Endothelial cell of umbilical vein (primary cell): ENCODE data around the gene A1BG. TPM values are rescaled to one million over a fixed set of nuclear protein-coding genes. Genes with fewer than 3 reads are reported as not detected.

Source experiments
- BruUV-seq: library from RNA; stranded (reverse); fragments of 400-500 nt; replicated peaks from 2 replicates; lab custom pipeline; 2021; lab: Mats Ljungman, UMichigan
- CTCF ChIA-PET: fragments of 300-600, 350-600 bp; sonication (Branson Sonifier 250); formaldehyde crosslinking; loops from one replicate; lab custom pipeline; 2021; ENCODE audit warnings: antibody characterized with exemption, inconsistent platforms; lab: Charles Lee
- POLR2A ChIA-PET: fragments of 300-600, 350-600 bp; sonication (Branson Sonifier 250); formaldehyde crosslinking; loops from one replicate; lab custom pipeline; 2021; ENCODE audit warnings: antibody characterized with exemption, inconsistent platforms; lab: Charles Lee
- DNase-seq: peaks from one replicate; pipeline ENCODE4 v3.0.0-alpha.2; 2011; ENCODE audit warnings: low read depth, low spot score
- FAIRE-seq: peaks from 2 replicates; lab custom pipeline; 2011; peaks lifted over from hg19 to GRCh38; lab: Jason Lieb, UNC
- H2AFZ ChIP-seq: 2 replicates; pipeline ENCODE4 v1.6.0; 2012; ENCODE audit warnings: low read depth, low read length, control low read depth, inconsistent platforms
- H3K27ac ChIP-seq: 2 replicates; pipeline ENCODE4 v1.5.1; 2011; ENCODE audit warnings: low read depth, mild to moderate bottlenecking, control low read depth, low read length, moderate library complexity; ENCODE audit not compliant: insufficient read depth
- H3K27me3 ChIP-seq, 2 experiments: 2 replicates each; pipeline versions ENCODE4 v1.6.0 to v1.6.1; 2011; ENCODE audit warnings: low read length in 2 of 2, mixed read lengths in 1 of 2; ENCODE audit not compliant: control insufficient read depth in 2 of 2, insufficient read depth in 2 of 2
- H3K36me3 ChIP-seq, 2 experiments: 2 replicates in 1 of 2; 3 replicates in 1 of 2; pipeline ENCODE4 v1.5.1; 2011; ENCODE audit warnings: low read length in 2 of 2, mild to moderate bottlenecking in 1 of 2, moderate library complexity in 1 of 2; ENCODE audit not compliant: control insufficient read depth in 2 of 2, insufficient read depth in 2 of 2; ENCODE audit errors: extremely low read depth in 1 of 2
- H3K4me1 ChIP-seq: 3 replicates; pipeline ENCODE4 v1.5.1; 2011; ENCODE audit warnings: mild to moderate bottlenecking, low read length; ENCODE audit not compliant: control insufficient read depth, insufficient read depth; ENCODE audit errors: extremely low read depth
- H3K4me2 ChIP-seq: 2 replicates; pipeline ENCODE4 v1.6.1; 2011; ENCODE audit warnings: low read length, control low read depth, mixed read lengths; ENCODE audit not compliant: insufficient read depth
- H3K4me3 ChIP-seq, 3 experiments: fragments of 200-600 bp in 1 of 3; sonication (generic), shearing (Covaris generic) in 1 of 3; replicated peaks in 1 of 3; 2 replicates each; pipeline ENCODE4 v1.5.1; 2011 to 2016; ENCODE audit warnings: control low read depth in 3 of 3, low read length in 3 of 3, mild to moderate bottlenecking in 2 of 3, inconsistent platforms in 1 of 3, low read depth in 1 of 3, moderate library complexity in 1 of 3; ENCODE audit not compliant: insufficient read depth in 1 of 3
- H3K79me2 ChIP-seq: 2 replicates; pipeline ENCODE4 v1.6.0; 2012; ENCODE audit warnings: low read length, inconsistent platforms; ENCODE audit not compliant: control insufficient read depth, insufficient read depth
- H3K9ac ChIP-seq: replicated peaks from 2 replicates; pipeline ENCODE3; 2011; ENCODE audit warnings: low read length, control low read depth; ENCODE audit not compliant: insufficient read depth; ENCODE audit errors: extremely low read depth
- H3K9me1 ChIP-seq: replicated peaks from 3 replicates; pipeline ENCODE4 v1.6.0; 2011; ENCODE audit warnings: mild to moderate bottlenecking, low read length; ENCODE audit not compliant: control insufficient read depth, insufficient read depth; ENCODE audit errors: extremely low read depth
- H3K9me3 ChIP-seq: replicated peaks from 2 replicates; pipeline ENCODE4 v1.5.1; 2012; ENCODE audit warnings: low read length, inconsistent platforms; ENCODE audit not compliant: control insufficient read depth, insufficient read depth
- H4K20me1 ChIP-seq: replicated peaks from 2 replicates; pipeline ENCODE3; 2011; ENCODE audit warnings: mild to moderate bottlenecking, low read length; ENCODE audit not compliant: control insufficient read depth, insufficient read depth; ENCODE audit errors: extremely low read depth
- EZH2 ChIP-seq: IDR thresholded peaks from 2 replicates; pipeline ENCODE4 v1.6.1; 2012; ENCODE audit warnings: borderline replicate concordance, low read depth, mild to moderate bottlenecking, moderate library complexity, low read length, inconsistent platforms; ENCODE audit not compliant: severe bottlenecking
- FOS ChIP-seq: IDR thresholded peaks from 2 replicates; pipeline ENCODE4 v1.6.1; 2011; ENCODE audit warnings: mild to moderate bottlenecking, low read length, moderate library complexity, borderline replicate concordance; ENCODE audit not compliant: insufficient read depth
- GATA2 ChIP-seq: IDR thresholded peaks from 2 replicates; pipeline ENCODE4 v1.7.0; 2011; ENCODE audit warnings: low read depth, mild to moderate bottlenecking, moderate library complexity, mixed read lengths, low read length; ENCODE audit not compliant: insufficient read length, insufficient read depth
- JUN ChIP-seq: IDR thresholded peaks from 2 replicates; pipeline ENCODE4 v1.6.1; 2011; ENCODE audit warnings: borderline replicate concordance, low read depth; ENCODE audit not compliant: insufficient read length, insufficient read depth
- MYC ChIP-seq: IDR thresholded peaks from one replicate; pipeline ENCODE4 v1.6.1; 2011; ENCODE audit warnings: mild to moderate bottlenecking, low read depth, low read length
- POLR2A ChIP-seq: IDR thresholded peaks from 2 replicates; pipeline ENCODE4 v1.6.1; 2012; ENCODE audit warnings: low read depth, mild to moderate bottlenecking, control low read depth, low read length
- POLR2AphosphoS5 ChIP-seq: IDR thresholded peaks from 2 replicates; pipeline ENCODE4 v1.6.1; 2012; ENCODE audit warnings: low read depth, mild to moderate bottlenecking, control low read depth, low read length, moderate library complexity; ENCODE audit not compliant: insufficient read depth
- dilution Hi-C: fragments of 300-500 bp; cut with MboI; formaldehyde crosslinking; loops from one replicate; pipeline ENCODE4 v1.15.0; 2019; ENCODE audit warnings: low sequenced_read_pairs; ENCODE audit not compliant: extremely low pct_ligation_motif_present
- intact Hi-C: fragments of 100-400 bp; cut with micrococcal nuclease; formaldehyde crosslinking; loops from one replicate; pipeline ENCODE4 v1.10.0; 2022
- polyA plus RNA-seq, 4 experiments: library from polyadenylated mRNA; depleted of rRNA in 3 of 4; stranded (reverse) in 3 of 4; unstranded in 1 of 4; fragments of >200 nt; gene quantifications; 2 replicates each; pipeline versions ENCODE4 v1.2.1 to v1.2.3, GENCODE V29; 2011 to 2012; ENCODE audit warnings: missing spikeins in 1 of 4
- total RNA-seq: library from RNA; stranded (reverse); gene quantifications from 2 replicates; pipeline ENCODE4 v1.2.3, GENCODE V29; 2021
- TF ChIP-seq, protein P1 (sequence below): IDR thresholded peaks from 2 replicates; pipeline ENCODE4 v1.6.1; 2011; ENCODE audit not compliant: insufficient read depth, insufficient read length
- TF ChIP-seq, protein P2 (sequence below), 2 donors: IDR thresholded peaks; 1 replicate in 1 of 2; 2 replicates in 1 of 2; pipeline ENCODE4 v1.5.1; 2011; ENCODE audit warnings: low read length in 2 of 2, mild to moderate bottlenecking in 2 of 2, moderate library complexity in 2 of 2, control low read depth in 1 of 2, inconsistent platforms in 1 of 2, low read depth in 1 of 2; ENCODE audit not compliant: insufficient read depth in 1 of 2; ENCODE audit errors: extremely low read depth in 1 of 2

Gene A1BG
- total and polyA plus RNA-seq, 2 donors (not counting 3 experiments of a cell fraction or from before 2014, with no cell fraction given): 2.3 to 3.7 TPM

GRCh38 chr19:58350871-58351557 lies 2.3 kb downstream of the A1BG start:
- H3K4me3 ChIP-seq: no peak overlapping the region
- no peaks in the 10 kb centered on the region for H3K79me2 ChIP-seq
- H3K27ac ChIP-seq: no peak overlapping the region
- H4K20me1 ChIP-seq: no peaks in the 10 kb centered on the region
- no TSS peak for BruUV-seq
- no peaks in the 10 kb centered on the region for H3K9me1 ChIP-seq
- no peak overlapping the region for H3K9ac ChIP-seq
- ChIA-PET CTCF (no interaction called here), POLR2A (no interaction called here)
- H3K27me3 ChIP-seq: peaks cover 31 to 55% of the 10 kb centered on the region in 2 experiments
- DNase-seq: no peak
- H3K36me3 ChIP-seq: no peaks in the 10 kb centered on the region
- no peak for FAIRE-seq
- intact Hi-C loops (no loop called here), dilution Hi-C loops (no loop called here)
- H2AFZ ChIP-seq: no peak overlapping the region
- H3K4me2 ChIP-seq: no peak overlapping the region
- TF ChIP-seq MYC (no peak), GATA2 (no peak), POLR2A (no peak), JUN (no peak), POLR2AphosphoS5 (no peak), FOS (no peak), EZH2 (no peak)
- TF ChIP-seq, protein P1, sequence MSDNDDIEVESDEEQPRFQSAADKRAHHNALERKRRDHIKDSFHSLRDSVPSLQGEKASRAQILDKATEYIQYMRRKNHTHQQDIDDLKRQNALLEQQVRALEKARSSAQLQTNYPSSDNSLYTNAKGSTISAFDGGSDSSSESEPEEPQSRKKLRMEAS: no peak
- TF ChIP-seq, protein P2, sequence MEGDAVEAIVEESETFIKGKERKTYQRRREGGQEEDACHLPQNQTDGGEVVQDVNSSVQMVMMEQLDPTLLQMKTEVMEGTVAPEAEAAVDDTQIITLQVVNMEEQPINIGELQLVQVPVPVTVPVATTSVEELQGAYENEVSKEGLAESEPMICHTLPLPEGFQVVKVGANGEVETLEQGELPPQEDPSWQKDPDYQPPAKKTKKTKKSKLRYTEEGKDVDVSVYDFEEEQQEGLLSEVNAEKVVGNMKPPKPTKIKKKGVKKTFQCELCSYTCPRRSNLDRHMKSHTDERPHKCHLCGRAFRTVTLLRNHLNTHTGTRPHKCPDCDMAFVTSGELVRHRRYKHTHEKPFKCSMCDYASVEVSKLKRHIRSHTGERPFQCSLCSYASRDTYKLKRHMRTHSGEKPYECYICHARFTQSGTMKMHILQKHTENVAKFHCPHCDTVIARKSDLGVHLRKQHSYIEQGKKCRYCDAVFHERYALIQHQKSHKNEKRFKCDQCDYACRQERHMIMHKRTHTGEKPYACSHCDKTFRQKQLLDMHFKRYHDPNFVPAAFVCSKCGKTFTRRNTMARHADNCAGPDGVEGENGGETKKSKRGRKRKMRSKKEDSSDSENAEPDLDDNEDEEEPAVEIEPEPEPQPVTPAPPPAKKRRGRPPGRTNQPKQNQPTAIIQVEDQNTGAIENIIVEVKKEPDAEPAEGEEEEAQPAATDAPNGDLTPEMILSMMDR (IDR thresholded peaks at IDR 0.05; ENCODE audit: extremely low read depth in 1 of 2, insufficient read depth in 1 of 2, low read depth in 1 of 2, low read length in 2 of 2): no peak
- no peaks in the 10 kb centered on the region for H3K9me3 ChIP-seq
- H3K4me1 ChIP-seq: peaks cover 5% of the 10 kb centered on the region
